Suppressor macrophage treated with lipopolysaccharide for 1 hour (primary cell): Measurements from ENCODE around the gene FER1L5.
A peak's percentile ranks its signal among the peaks of the same experiment; 100 is the strongest.

ENCODE experiments used
- DNase-seq, 3 donors: peaks; one replicate each; pipeline ENCODE4 v3.0.0-alpha.2; 2020 to 2022

Gene FER1L5

DNA sequence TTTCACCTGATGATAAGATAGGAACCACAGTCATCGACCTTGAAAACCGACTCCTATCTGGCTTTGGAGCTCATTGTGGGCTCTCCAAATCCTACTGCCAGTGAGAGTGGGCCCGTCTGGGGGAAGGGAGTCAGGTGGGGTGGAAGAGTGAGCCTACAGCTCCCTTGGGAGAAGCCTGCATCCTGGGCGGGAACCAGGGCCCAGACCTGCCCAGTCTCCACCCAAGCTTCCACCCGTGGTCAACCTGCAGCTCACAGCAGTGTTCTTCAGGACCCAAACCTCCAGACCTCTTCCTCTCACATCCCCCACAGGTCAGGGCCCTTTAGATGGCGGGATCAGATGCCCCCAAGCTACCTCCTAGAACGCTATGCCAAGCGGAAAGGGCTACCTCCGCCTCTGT lies 57.1 kb downstream of the FER1L5 start:
- DNase-seq: no peak

DNA sequence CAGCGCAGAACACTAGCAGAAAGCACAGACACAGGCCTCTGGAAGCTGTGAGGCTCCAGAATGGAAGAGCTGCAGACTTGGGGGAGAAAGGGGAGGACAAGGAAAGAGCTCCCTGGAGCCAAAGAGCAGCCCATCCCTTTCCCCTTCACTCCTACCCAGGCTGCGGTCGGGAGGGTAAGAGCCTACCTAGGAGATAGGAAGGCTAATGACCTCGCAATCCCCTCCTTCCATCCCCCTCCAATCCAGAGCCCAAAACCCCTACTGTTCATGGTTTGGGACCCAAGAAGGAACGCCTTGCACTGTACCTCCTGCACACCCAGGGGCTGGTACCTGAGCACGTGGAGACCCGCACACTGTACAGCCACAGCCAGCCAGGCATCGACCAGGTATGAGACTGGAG lies 57.5 kb downstream of the FER1L5 start:
- DNase-seq: no peak

DNA sequence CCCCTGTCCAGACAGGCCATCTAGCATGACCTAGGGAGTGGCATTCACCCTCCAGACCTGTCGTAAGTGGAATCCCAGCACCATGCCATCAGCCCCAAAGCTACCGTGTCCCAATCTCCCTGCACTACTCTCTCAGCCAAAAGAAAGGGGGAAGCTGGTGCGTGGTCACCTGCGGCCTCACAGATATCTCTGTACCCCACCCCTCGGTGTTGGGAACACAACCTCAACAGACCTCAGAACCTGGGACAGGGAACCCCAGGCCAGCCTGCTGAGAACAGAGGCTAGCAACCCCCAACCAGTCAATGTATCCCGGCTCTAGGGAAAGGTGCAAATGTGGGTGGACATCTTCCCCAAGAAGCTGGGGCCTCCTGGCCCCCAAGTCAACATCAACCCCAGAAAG lies 59.1 kb downstream of the FER1L5 start:
- no peak for DNase-seq

DNA sequence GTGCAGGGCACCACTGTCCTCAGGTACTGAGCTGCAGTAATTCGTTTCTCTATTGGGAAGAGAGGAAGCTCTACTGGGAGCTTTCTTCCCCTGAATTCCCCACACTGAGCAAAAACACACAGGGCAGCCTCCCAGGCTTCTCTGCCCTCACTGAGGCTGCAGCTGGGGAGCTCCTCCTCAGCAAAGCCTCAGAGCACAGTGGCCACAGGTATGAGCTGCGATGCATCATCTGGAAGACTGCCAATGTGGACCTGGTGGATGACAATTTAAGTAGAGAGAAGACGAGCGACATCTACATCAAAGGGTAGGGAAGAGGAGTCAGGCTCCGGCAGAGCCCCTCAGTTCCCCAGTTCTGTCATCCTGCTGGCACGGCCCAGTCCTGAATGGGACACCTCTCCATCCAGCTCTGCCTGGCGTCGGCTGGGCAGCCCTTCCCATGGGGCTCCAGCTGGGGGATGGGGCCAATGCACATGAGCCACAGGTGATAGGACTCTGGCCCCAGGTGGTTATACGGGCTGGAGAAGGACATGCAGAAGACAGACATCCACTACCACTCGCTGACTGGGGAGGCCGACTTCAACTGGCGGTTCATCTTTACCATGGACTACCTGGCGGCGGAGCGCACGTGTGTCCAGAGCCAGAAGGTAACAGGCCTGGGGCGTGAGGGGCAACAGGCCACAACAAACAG lies 59.7 kb downstream of the FER1L5 start:
- DNase-seq: no peak

DNA sequence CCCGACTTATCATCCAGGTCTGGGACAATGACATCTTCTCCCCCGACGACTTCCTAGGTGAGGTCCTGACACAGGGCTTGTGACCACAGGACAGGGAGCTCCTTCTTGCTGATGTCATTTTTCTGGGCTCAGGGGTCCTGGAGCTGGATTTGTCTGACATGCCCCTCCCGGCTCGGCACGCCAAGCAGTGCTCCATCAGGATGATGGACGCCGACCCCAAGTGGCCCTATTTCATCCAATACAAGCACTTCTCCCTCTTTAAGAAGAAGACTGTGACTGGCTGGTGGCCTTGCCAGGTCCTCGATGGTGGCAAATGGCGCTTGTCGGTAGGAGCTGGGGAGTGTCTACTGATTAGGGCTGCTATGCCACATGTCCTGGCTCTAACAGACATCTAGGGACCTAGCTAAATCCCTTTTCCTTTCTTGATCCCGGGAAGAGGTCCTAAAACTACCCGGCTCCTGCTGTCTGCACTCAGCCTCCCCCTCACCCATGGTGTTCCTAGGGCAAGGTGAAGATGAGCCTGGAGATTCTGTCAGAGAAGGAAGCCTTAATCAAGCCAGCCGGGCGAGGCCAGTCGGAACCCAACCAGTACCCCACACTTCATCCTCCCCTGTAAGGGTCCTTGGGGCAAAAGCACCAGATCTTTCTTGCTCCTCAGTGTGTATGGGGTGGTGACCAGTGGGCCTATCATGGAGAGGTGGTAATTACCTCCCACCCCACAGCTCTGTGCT lies 60.6 kb downstream of the FER1L5 start:
- no peak for DNase-seq

DNA sequence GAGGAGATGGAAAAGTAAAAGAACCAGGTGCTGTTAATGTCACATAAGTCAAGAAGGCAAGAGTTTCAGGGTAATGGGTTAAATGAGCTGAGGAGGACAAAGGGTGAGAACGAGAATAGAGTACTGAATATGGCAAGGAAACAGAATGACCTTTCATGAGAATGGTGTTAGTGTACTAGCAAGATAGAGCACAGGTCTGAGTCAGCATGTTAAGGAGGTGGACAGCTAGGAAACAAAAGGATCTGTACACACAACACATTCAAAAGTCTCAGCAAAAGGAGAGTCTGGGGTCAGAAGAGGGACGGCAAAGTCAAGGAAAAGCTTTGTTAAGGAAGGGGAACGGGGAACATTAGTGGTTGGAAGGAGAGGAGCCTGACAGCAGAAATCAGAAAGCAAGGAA lies 68.4 kb downstream of the FER1L5 start:
- no peak for DNase-seq

DNA sequence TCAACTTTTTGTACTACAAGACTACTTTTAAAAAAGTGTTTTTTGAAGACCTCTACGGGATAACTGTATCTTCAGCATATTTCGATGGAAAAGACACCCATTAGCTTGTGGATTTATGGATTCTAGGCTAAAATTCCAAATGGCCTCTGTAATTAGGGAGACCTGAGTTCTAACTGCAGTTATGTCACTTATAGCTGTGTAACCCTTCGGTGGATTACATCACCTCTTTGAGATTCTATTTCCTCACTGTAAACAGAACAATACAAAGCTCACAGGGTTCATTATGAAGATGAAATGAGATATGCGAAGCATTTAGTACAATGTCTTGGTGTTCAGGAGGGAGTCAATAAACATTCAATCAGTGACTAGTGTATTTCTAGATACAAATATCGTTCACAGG lies 73.1 kb downstream of the FER1L5 start:
- DNase-seq: peak in 1 of 3 donors; percentile 14

DNA sequence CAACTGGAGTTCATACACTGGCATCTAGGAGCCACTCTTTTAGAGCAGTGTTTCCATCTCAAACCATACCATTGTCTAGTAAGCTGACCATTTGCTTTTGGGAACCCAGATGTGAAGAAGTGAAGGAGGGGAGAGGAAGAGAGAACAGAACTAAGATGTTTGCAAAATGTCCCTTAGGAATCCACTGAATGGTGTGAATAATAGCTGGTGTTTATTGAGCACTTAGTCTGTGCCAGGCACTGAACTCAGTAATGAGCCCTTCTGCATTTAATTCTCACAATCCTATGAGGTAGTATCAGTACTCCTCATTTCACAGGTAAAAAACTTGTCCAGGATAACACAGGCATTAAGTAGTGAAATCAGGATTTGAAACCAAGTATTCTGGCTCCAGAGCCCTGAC lies 73.8 kb downstream of the FER1L5 start:
- DNase-seq: no peak

DNA sequence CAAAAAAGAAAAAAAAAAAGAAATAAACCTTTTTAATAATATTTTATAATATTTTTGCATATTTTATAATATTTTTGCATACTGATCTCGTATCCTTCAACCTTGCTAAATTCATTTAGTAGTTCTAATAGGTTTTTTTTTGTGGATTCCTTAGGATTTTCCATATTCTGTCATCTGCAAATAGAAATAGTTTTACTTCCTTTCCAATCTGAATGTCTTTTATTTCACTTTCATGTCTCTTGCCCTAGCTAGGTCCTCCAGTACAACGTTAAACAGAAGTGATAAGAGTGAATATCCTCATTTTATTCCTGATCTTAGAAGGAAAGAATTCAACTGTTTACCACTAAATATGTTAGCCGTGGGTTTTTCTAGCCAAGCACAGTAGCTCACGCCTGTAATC lies 83.6 kb downstream of the FER1L5 start:
- DNase-seq: peak; percentile 8 to 56 (median 48)

DNA sequence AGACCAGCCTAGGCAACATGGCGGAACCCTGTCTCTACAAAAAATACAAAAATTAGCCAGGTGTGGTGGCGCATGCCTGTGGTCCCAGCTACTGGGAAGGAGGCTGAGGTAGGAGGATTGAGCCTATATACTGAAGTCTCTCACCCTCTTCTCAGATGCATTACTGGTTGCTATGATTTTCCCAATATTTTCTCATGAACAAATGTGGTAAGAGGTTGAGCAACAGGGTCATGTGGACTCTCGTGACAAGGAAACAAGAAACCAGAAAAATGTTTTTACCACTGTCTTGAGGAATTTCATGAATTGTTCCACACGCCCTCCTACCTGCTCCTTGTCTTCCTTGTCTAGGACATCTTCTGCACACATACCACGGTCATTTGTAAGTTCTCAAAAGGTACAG lies 84.9 kb downstream of the FER1L5 start:
- peak; percentile 56 to 71 (median 60) for DNase-seq

DNA sequence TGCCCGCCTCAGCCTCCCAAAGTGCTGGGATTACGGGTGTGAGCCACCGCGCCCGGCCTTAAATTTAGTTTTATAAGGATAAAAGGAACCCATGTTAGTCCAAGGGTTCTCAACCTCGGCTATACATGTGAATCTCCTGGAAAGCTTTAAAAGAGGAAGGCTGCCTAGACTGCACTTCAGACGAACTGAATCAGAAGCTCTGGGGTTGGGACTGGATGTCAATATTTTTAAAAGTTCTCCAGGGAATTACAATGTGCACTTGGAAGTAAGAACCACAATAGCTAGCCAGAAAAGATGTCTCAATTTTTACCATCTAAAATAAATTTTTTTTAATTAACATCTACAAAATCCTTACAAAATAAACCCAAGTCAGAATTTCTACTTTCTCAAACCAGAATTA lies 87.2 kb downstream of the FER1L5 start:
- DNase-seq: no peak

DNA sequence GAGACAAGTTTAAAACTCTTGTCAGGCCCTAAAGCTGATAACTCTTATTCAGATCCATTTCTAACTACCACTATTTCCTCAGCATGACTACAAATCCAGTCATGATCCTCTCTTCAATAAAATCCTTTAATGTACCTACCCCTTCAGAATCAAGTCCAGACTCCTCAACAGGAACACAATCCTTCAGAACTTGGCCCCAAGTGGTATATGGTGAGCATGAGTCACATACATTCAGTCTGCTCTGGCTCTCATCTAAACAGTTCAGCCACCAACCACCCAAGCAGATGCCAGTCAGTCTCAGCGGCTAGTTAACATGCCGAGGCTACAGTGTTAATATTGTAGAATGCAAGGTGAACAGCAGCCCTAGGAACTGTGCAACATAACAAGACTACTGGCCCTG lies 87.6 kb downstream of the FER1L5 start:
- no peak for DNase-seq

DNA sequence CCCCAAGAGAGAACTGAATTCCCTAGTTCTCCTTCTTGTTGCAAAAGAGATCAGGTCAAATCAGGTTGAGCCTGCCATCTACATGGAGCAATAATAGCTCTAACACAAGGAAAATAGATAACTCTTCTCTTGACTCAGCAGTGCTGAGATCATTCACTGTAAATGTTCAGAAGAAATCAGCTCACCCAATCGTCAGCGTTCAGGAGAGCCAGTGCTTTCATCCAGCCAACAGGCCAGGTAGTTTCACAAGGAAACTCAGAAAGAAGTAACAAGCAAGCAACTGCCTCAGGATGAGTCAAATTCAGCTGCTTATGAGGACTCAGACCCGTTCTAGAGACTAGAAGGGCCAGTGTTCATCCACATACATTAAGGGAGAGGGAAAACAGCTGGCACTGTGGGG lies 91.4 kb downstream of the FER1L5 start:
- no peak for DNase-seq

DNA sequence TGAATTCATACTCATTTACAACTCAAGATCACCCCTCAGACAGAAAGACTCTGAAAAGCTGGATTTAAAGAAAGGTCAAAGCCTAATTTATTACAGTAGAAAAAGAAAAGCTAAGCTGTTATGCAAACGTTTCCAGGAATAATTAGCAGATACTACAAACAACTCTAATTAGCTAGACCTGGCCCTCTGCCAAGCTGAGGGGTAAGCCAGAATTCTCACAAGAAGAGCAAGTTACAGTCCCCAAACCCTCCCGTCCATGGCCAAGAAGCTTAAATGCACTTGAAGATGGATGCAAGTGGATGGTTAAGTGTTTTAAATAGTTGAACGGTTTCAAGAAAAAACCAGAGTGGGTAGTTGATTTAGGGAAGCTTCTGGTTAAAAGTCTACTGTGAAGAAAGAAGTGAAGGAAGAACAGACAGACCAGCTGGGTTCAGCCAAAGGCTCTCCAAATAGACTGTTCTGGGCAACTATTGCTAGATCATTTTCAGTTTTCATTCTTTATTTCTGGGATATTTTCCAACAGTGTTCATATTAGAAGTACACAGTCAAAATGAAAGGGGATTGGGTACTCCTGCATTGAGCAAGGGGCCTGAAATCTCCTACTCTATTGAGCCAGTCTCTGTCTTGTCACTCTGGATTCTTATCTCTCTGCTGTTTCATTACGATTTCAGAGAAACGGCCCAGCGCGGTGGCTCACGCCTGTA lies 92.5 kb downstream of the FER1L5 start:
- DNase-seq: no peak

DNA sequence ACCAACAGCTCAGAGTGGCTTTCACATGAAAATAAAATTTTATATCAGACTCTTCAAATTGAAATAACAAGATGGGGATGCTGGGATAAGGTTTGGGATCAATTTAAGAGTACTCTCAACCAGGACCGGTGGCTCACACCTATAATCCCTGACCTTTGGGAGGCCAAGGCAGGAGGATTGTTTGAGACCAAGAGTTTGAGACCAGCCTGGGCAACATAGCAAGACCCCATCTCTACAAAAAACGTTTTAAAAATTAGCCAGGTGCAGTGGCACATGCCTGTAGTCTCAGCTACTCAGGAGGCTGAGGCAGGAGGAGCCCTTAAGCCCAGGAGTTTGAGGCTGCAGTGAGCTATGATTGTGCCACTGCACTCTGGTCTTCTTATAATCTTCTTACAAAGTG lies 94.7 kb downstream of the FER1L5 start:
- no peak for DNase-seq

DNA sequence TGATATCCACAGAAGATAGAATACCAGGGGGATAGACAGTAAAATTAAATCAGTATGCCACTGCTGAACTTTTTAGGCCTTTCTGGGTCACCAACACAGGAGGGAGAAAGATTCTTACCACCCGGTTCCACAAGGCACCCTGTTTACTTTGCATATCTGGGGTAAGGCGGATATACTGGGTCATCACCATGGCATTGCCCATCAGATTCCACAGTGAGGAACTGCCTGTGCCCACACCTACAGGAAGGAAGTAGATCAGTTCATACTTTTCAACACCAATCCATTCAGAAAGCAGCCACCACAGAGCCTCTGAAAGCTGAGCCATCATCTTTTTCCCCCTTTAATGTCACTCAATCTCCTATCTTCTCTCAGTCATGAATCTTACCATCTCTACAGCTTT lies 95.3 kb downstream of the FER1L5 start:
- peak in 1 of 3 donors; percentile 15 for DNase-seq

DNA sequence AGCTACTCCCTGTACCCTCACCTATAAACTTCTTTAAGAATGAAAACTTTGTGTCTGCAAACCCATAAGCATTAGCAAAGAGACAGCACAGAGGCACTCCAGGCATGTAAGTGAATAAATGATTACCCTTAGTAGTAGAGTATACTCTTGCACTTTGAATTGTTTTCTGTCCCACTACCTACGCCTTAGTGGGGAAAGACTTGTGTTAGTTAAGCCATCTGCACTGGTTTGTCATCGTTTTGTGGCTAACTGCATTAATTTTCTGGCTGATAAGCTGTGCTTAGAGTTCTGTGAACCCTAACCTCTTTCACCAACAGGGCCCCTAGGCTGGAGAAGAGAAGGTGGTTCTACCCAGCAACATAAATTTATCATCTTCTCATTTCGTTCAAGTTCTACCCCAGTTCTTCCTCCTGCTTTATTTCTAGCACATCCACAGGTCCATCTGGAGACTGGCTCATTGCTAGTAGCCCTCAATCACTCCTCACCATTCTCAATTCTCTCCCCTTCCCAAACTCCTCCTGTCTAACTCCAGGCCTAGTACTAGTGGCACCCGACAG lies 96.6 kb downstream of the FER1L5 start:
- no peak for DNase-seq

DNA sequence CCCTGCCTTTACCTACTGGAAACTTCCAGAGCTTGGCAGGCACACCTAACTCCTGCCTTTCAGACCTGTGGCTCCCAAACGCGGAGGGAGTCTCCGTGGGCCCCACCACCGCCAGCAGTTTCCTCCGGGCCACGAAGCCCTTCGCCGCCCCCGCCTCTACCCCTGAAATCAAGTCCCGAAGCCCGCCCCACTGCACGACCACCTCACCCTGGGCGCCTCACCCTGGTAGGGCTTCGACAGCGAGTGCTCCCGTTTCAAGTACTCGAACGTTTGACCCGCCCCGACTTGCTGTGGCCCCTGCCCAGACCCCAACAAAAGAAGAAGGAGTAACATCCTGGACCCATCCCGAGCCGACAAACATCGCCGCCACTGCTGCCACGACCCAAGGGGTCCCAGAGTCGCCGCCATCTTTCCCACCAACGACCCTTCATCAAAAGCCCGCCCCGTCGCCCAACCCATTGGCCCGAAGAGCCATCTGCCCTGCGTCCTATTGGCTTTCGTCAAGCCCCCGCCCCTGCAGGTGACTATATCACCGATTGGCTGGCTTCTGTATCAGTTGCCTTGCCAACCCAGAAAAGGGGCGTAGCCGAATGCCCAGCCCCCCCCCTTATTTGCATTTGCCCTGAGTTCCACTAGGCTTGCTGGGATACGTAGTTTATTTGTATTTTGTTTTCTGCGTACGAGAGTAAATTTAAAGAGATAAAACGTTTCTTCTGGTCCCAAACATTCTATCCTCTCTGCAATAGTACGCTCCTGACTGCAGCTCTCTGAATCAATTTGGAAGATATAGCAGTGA lies 97.3 kb downstream of the FER1L5 start, which contains the start of gene LMAN2L:
Gene LMAN2L (minus strand): TSS at position 432 of the 796 bp plus-strand sequence. CDS start 24 bp downstream, at position 408.
- peak; percentile 97 to 99 (median 97) for DNase-seq

DNA sequence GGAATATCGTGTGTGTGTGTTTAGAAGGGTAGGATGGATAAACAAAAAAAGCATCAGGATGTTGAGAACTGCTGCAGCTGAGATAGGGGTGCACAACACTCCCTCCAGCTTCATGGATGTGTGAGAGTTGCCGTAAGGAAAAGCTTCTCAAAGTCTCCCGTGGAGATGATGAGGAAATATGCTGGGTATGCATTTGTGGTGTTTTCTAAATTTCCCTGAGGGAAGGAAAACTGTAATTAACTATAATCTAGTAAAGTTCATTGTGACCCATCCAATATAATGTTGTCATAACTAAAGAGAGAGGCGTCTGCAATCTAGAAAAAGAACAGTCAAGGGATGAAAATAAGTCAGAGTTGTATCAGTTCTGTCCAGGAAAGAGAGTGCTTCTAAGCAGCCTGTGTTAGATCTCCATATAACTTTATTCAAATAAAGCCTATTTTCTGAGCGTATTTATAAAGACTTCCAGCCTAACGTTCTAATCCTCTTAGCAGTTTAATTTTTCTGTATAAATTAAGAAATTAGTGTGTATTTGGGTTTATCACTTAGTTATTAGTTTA lies 104.6 kb downstream of the FER1L5 start:
- no peak for DNase-seq

DNA sequence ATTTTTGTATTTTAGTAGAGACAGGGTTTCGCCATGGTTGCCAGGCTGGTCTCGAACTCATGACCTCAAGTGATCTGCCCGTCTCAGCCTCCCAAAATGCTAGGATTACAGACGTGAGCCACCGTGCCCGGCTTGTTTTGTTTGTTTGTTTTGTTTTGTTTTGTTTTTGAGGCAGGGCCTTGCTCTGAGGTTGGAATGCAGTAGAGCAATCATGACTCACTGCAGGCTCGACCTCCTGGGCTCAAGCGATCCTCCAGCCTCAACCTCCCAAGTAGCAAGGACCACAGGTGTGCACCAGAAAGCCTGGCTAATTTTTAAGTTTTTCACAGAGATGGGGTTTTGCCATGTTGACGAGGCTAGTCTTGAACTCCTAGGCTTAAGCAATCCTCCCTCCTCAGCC lies 109.2 kb downstream of the FER1L5 start:
- DNase-seq: no peak

DNA sequence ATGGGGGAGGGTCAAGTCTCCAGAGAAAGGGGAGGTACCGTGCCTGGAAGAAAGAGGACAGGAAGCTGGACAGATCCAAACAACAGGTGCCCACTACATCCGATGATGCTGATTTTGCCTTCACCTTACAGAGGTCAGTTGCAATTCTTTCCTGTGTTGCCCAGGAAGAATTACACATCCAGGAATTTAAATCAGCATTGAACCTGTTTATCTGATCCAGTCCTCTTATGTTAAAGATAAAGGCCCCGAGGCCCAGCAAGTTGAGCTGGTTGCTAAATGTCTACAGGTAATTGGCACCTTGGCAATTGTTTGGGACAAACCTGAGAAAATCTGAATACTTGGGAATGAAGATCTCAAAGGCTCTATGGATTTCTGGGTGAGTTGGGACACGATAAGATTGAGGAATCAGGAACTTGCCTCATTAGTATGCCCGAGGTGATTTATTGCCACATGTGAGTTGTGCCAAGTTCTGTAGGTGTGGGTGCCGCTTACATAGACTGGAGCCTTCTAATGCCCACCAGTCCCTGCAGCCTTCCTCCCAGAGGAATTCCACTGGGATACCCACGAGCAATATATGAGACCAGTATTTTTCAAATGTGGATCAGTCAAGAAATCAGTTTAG lies 111.2 kb downstream of the FER1L5 start:
- DNase-seq: no peak

DNA sequence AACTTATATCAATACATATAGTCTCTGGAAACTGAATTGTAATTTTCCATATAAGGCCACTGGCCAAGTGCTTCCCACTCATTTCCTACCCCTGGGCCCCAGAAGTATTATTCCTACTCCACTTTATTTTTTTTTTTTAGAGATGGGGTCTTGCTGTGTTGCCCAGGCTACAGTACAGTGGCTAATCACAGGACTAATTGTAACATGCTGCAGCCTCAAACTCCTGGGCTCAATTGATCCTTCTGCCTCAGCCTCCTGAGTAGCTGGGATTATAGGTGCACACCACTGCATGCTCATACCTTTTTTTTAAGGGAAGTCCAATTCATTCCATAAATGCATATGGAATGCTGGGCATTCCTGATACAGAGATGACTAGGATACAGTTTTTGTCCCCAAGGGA lies 111.8 kb downstream of the FER1L5 start:
- no peak for DNase-seq
